GM18861 (cell line): ENCODE results near the gene NELL1.

ENCODE experiments used
- ATAC-seq: cut with Tn5 transposase; IDR thresholded peaks from one replicate; pipeline ENCODE4 v1.9.1; 2021; ENCODE audit not compliant: unreplicated experiment

The NELL1 gene

DNA sequence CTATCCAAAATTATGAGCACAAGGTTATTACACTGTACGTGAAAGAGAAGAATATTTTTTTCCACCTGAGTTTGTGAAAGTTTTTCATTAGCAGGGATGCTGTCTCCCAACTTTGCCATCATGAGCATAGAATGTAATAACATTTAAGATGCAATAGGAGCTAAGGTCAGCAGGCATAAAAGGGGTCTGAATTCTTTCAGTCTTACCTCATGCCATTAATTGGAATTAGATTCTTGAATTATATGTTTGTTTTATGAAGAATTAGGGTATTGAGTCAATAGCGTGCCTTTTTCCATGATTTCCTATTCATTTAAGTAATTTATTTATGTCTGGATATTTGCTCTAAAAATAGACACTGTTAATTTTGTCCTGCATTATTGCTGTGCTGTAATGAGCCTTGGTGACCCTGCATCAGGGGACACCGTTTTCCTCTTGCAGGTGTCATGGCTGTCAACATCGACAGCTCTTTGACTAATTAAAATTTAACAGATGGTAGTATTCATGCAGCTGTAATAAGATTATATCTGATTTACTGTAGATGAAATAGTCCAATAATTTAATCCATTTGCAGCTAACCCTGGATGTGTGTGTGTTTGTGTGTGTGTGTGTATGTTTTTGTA lies 637.5 kb downstream of the NELL1 start:
- ATAC-seq: no peak

- no peak for ATAC-seq
These were observed 638.5 kb downstream of the NELL1 start for GRCh38 chr11:21307874-21308273.

DNA sequence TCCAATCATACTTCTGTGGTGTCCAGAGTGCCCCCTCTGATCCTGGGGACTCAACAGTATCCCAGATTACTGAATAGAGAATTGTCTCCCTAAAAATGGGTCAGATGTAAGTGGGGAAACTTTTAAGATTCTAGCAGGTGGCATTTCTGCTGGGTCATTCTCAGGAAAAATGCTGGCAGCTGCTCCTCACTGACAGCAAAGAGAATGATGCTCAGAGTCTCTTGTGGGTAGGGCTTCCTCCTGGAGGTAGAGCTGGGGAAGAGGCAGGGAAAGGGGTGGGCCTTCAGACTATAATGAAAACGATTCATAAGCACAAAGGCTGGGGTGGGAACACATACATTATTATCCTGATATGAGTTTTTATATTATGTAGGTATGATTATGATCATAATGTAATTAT lies 647.2 kb downstream of the NELL1 start:
- no peak for ATAC-seq

DNA sequence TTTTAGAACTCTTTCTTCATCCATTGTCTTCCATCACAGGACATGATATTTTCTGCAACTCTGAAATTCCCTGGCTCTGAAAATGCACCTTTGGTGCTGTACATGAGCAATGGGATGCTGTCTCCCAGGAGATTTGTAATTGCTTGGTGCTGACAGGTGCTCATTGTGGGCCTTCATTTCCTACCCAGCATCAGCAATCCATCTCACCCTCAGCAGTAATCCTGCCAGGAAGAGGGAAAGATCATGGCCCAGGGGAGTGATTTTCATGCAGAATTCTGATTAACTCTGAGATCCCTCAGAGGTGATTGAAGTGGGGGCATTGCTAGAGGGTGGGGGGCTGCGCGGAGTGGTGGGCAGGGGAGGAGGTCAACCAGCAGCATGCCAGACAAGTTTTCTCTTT lies 651.7 kb downstream of the NELL1 start:
- ATAC-seq: no peak

- ATAC-seq: no peak
These were observed 652.1 kb downstream of the NELL1 start for GRCh38 chr11:21321530-21321929.

- no peak for ATAC-seq
These were observed 654.2 kb downstream of the NELL1 start for GRCh38 chr11:21323617-21324016.

DNA sequence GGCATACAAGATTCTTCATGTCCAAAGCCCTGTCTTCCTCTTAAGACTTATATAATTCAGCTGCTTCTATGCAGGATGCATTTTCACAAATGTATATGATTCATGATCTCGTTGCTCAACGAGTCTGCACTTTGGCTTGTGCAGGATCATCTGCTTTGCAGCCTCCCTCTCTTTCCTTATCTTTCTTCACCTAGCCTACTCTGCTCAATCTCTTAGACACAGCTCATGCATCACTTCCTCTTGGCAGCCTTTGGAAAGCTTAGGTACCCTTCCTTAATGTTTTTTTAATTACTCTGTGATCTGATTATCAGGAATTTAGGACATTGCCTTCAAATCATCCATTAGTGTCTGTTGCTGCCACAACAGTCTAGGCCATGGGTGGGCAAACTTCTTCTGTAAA lies 673.8 kb downstream of the NELL1 start:
- no peak for ATAC-seq

DNA sequence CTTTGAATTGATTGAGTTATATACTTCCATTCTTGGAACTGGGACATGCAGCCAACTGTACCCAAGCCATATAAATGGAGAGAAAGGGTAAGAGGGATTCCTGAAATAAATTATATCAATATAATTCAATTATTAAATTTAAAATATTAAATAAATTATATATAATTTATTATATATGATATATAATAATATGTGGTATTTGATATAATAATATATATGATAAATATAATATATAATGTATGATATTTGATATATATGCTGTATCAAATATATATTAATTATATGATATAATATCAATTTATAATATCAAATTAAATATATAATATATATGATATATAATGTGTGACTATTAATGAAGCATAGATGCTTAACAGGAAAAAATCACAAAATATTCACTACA lies 677.0 kb downstream of the NELL1 start:
- ATAC-seq: no peak

GRCh38 chr11:21350613-21351012 lies 681.2 kb downstream of the NELL1 start:
- no peak for ATAC-seq

- ATAC-seq: no peak
These were observed 684.0 kb downstream of the NELL1 start for GRCh38 chr11:21353425-21353824.

DNA sequence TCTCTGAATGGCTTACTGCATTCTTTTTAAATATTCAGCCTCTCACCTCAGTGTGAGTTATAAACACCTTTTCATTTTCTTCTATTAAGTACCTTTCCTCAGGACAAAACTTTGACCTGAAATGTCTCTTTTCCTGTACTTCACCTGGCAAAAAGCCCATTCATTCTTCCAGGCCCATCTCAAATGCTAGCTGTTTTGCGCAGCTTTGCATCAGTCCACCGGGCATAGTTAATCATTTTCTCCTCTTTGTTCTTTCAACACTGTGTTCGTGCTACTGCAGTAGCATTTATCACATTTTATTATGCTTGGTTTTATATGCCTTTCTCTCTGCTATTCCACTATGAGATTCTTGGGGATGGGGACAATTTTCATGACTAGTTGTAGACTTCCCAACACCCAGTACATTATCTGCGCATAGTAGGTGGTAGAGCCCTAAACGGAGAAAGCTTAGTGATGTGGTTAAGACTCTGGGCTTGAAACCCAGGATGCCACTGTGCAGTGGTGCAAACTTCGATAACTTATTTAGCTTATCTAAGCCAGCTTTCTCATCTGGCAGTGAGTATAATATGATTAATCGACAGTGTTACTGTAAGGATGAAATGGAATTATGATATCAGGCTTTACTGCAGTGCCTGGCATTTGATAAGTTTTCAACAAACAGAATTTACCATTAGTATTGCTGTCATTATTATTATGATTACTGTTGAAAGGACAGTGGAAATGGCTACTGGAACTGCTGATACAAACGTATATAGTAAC lies 695.7 kb downstream of the NELL1 start:
- ATAC-seq: no peak

DNA sequence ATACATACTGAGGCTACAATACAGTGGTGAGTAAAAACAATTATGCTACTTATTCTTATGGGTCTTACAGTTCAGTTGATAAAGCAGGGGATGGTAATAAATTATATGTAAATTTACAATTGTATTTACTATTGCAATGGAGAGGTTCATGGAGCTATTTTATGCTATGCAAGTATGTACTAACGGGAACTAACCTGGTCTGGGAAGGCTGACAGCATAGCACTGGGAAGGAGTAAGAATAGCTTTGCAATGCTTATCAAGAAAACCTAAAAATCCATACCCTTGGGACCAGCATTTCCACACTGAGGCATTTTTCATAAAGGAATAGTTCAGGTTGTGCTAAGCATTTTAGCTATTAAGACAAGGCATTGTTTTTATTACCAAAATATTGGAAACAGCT lies 700.6 kb downstream of the NELL1 start:
- ATAC-seq: no peak

- ATAC-seq: no peak
These were observed 701.7 kb downstream of the NELL1 start for GRCh38 chr11:21371044-21371443.

DNA sequence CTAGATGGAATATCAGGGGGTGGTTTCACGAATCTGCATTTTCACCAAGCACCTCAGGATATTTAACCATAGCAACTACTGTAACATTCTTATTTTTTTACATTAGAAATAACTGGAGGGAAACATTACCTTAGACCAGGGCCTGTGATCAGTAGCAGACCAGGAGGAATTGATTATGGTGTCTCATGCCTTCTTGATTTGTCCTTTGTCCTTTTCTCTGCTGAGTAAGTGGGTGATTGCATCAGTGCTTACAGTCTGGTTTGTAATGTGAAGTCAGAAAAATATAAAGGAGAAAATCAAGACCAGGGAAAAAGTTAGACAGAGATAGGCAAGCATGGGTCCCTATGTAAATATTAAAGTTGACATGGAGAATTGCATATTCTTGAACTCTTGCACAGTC lies 703.3 kb downstream of the NELL1 start:
- ATAC-seq: no peak

- no peak for ATAC-seq
These were observed 705.0 kb downstream of the NELL1 start for GRCh38 chr11:21374376-21374775.

DNA sequence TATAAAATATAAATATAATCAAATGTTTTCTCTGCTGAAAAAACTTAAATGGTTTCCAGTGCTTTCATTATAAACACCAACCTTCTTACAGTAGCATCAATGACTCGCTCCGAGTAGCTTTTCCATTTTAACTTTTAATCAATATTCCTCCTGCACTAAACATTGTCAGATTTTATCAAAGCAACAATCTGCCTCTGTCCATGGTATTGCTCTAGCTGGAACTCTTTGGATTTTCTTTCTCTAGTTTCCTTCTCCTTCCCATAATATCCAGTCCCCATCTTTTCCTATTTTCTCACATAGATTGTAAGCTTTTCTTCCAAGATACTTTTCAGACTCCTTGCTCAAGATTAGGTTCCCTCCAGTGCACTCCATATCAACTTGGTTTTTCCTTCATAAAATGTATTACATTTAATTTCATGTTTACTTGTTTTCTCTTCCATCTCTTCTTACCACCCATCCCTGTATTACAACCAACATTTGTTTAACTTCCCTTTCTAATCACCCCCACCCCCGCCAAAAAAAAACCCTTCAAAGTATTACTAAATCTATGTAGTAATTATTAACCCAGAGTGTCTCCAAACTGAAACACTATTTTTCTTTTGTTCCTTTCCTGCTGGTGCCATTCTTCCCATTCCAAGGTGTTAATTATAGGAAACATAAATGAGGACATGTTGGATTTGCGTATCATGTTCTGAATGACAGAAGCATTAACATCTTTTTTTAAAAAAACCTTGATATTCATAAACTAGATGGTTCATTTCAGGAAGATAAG lies 716.5 kb downstream of the NELL1 start:
- ATAC-seq: no peak

DNA sequence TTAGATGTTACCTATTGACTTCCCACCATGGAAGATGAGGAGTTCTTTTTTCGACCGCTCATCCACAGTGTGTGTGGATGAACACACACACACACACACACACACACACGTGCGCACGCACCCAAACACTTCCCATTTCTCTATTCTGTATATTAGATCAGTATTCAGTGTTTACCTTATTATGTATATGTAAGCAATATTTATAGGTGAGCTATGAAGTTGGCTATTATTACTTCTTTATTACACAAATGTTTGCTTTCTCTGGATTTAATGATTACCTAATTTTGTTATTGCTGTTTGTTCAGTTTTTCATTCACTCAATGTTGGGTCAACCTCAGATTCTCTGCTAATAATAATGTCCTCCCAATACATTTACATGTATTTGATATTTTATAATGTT lies 721.0 kb downstream of the NELL1 start:
- ATAC-seq: no peak

- no peak for ATAC-seq
These were observed 727.1 kb downstream of the NELL1 start for GRCh38 chr11:21396342-21397008.

- ATAC-seq: no peak
These were observed 728.8 kb downstream of the NELL1 start for GRCh38 chr11:21398195-21398594.

- ATAC-seq: no peak
These were observed 732.1 kb downstream of the NELL1 start for GRCh38 chr11:21401496-21401895.

GRCh38 chr11:21402274-21402673 lies 732.9 kb downstream of the NELL1 start:
- no peak for ATAC-seq

DNA sequence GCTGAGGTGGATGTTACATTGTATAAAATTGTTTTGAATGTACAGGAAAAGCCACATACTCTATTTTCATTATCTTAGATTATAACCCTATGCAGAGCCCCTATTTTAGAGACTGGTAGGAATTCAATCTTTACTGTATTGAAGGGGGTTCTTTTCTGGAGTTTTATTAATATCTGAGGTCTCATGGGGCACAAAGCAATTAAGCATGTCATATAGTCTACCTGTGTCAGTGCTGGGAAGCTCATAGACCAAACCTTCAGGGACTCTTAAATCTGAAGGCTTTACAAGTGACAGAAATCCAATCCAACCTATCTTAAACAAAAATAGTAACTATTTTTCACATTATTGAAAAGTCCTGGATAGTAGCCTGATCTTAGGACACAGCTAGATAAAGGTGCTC lies 733.7 kb downstream of the NELL1 start:
- ATAC-seq: no peak
